DMS 273 treated with DMSO at 0.1 percent for 48 hours (cell line): ENCODE results near the gene GLP2R.
"Not testable (repeated sequence)": the region's sequence is repeated elsewhere in the genome, so short reads cannot be mapped to it uniquely, and the experiment has no call there.

Experiments used
- DNase-seq: peaks from one replicate; lab custom pipeline; 2025; lab: John Stamatoyannopoulos, UW

The GLP2R gene

GRCh38 chr17:9899280-9900043 lies 73.7 kb downstream of the GLP2R start:
- no peak for DNase-seq

- DNase-seq = no peak
Observed at GRCh38 chr17:9900044-9900594, 74.4 kb downstream of the GLP2R start.

- DNase-seq = no peak
Observed at GRCh38 chr17:9900784-9901183, 75.1 kb downstream of the GLP2R start.

GRCh38 chr17:9902120-9902519 lies 76.4 kb downstream of the GLP2R start:
- no peak for DNase-seq

GRCh38 chr17:9904277-9905077 lies 78.8 kb downstream of the GLP2R start:
- DNase-seq = no peak

GRCh38 chr17:9905078-9905415 lies 79.3 kb downstream of the GLP2R start, which contains the start of gene RCVRN:
Gene RCVRN (minus strand): TSS chr17:9905271. CDS start chr17:9905180, 91 bp downstream.
- no peak for DNase-seq

GRCh38 chr17:9905902-9906301 lies 80.2 kb downstream of the GLP2R start:
- no peak for DNase-seq

- DNase-seq = no peak
Observed at GRCh38 chr17:9906616-9907015, 80.9 kb downstream of the GLP2R start.

- DNase-seq = no peak
Observed at GRCh38 chr17:9907131-9907530, 81.4 kb downstream of the GLP2R start.

GRCh38 chr17:9907883-9908648 lies 82.3 kb downstream of the GLP2R start:
- no peak for DNase-seq

- DNase-seq = no peak
Observed at GRCh38 chr17:9908649-9909042, 82.9 kb downstream of the GLP2R start.

- DNase-seq = no peak
Observed at GRCh38 chr17:9911089-9911488, 85.4 kb downstream of the GLP2R start.

- no peak for DNase-seq
Observed at GRCh38 chr17:9912121-9913099, 86.7 kb downstream of the GLP2R start.

GRCh38 chr17:9913476-9913875 lies 87.8 kb downstream of the GLP2R start:
- DNase-seq = no peak

GRCh38 chr17:9916108-9916507 lies 90.4 kb downstream of the GLP2R start:
- DNase-seq = no peak

- no peak for DNase-seq
Observed at GRCh38 chr17:9917131-9917530, 91.4 kb downstream of the GLP2R start.

- no peak for DNase-seq
Observed at GRCh38 chr17:9917801-9918200, 92.1 kb downstream of the GLP2R start.

GRCh38 chr17:9918352-9918751 lies 92.6 kb downstream of the GLP2R start:
- no peak for DNase-seq

GRCh38 chr17:9918804-9919352 lies 93.2 kb downstream of the GLP2R start:
- no peak for DNase-seq

- DNase-seq = not testable (repeated sequence)
Observed at GRCh38 chr17:9921216-9921615, 95.5 kb downstream of the GLP2R start.
